Left kidney (tissue), 2 donors: ENCODE data around the gene RACGAP1. TPM values are rescaled to one million over a fixed set of nuclear protein-coding genes. Genes with fewer than 3 reads are reported as not detected.

Experiments used
- DNase-seq: peaks from one replicate; pipeline ENCODE4 v3.0.0-alpha.2; 2013
- polyA plus RNA-seq: library from polyadenylated mRNA; unstranded; fragments of 120-200 nt; gene quantifications from one replicate; pipeline ENCODE4 v1.2.1, GENCODE V29; 2013; ENCODE audit not compliant: insufficient read length

Gene RACGAP1
- polyA plus RNA-seq, 1 donor: 70.8 TPM

GRCh38 chr12:49942921-49943624 lies 82.2 kb downstream of the RACGAP1 start:
- DNase-seq: no peak

GRCh38 chr12:49942512-49942893 lies 82.8 kb downstream of the RACGAP1 start:
- DNase-seq: no peak

- no peak for DNase-seq
Measured at GRCh38 chr12:49941556-49942511, 83.5 kb downstream of the RACGAP1 start.

GRCh38 chr12:49939707-49940106 lies 85.6 kb downstream of the RACGAP1 start:
- DNase-seq: no peak

GRCh38 chr12:49939307-49939706 lies 86.0 kb downstream of the RACGAP1 start:
- no peak for DNase-seq

Other genes starting within 250 kb of the RACGAP1 start
- gene NCKAP5L, start 197.1 kb downstream of the RACGAP1 start, polyA plus RNA-seq: 18.3 TPM
- 7.7 TPM for gene BCDIN3D, start 182.4 kb downstream of the RACGAP1 start, polyA plus RNA-seq
- 3.5 TPM for gene FAIM2, start 121.6 kb downstream of the RACGAP1 start, polyA plus RNA-seq
- gene AQP2, start 74.8 kb downstream of the RACGAP1 start, polyA plus RNA-seq: 50.4 TPM
- gene AQP5, start 63.6 kb downstream of the RACGAP1 start, polyA plus RNA-seq: 1.2 TPM
- 21.1 TPM for gene AQP6, start 52.5 kb downstream of the RACGAP1 start, polyA plus RNA-seq
- gene ASIC1, start 32.1 kb upstream of the RACGAP1 start, polyA plus RNA-seq: 5.8 TPM
- 209 TPM for gene SMARCD1, start 59.8 kb upstream of the RACGAP1 start, polyA plus RNA-seq
- gene GPD1, start 78.5 kb upstream of the RACGAP1 start, polyA plus RNA-seq: 68.6 TPM
- gene COX14, start 86.7 kb upstream of the RACGAP1 start, polyA plus RNA-seq: 44.5 TPM
- gene CERS5, start 141.9 kb upstream of the RACGAP1 start, polyA plus RNA-seq: 107 TPM